ENCODE measurements around the gene SEC16A.

Gene SEC16A

GRCh38 chr9:136393531-136393930 is 89.3 kb downstream of the SEC16A start:
- FAIRE-seq (no peak), DNase-seq (ENCODE audit: insufficient read length, low spot score) (no peak)
- TF ChIP-seq POLR2A (IDR thresholded peaks at IDR 0.05; ENCODE audit: low read depth, low read length) = no peak

GRCh38 chr9:136392538-136393449 is 90.0 kb downstream of the SEC16A start:
- no peak for DNase-seq (ENCODE audit: insufficient read length, low spot score)
- FAIRE-seq = no peak
- TF ChIP-seq POLR2A (IDR thresholded peaks at IDR 0.05; ENCODE audit: low read depth, low read length) = no peak

GRCh38 chr9:136391737-136392537 is 90.9 kb downstream of the SEC16A start:
- no peak for TF ChIP-seq POLR2A (IDR thresholded peaks at IDR 0.05; ENCODE audit: low read depth, low read length)
- FAIRE-seq (no peak), DNase-seq (ENCODE audit: insufficient read length, low spot score) (no peak)

Data from H54 (cell line).